HK-2 (cell line): ENCODE measurements around the gene ADORA2B.
"Not testable (repeated sequence)": the region's sequence is repeated elsewhere in the genome, so short reads cannot be mapped to it uniquely, and the experiment has no call there.

ENCODE experiments used
- DNase-seq: peaks from one replicate; pipeline ENCODE4 v3.0.0-alpha.2; 2018; ENCODE audit not compliant: unreplicated experiment

Gene ADORA2B

DNA sequence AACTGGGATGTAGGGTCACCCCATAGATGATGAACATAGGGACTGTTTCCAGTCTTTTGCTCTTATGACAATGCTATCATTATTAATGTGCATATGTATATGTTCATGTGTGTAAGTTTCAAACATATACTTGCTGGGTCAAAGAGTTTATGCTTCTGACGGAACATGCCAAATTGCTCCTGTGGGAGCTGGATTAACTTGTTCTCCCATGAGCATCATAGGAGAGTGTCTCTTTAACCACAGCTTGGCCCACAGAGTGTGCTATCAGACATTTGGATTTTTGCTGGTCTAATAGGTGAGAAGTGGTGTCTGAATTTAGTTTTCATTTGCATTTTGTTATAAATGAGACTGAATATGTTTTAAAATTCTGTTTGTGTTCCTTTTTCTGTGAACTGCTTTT is 22.3 kb upstream of the ADORA2B start:
- DNase-seq: no peak

DNA sequence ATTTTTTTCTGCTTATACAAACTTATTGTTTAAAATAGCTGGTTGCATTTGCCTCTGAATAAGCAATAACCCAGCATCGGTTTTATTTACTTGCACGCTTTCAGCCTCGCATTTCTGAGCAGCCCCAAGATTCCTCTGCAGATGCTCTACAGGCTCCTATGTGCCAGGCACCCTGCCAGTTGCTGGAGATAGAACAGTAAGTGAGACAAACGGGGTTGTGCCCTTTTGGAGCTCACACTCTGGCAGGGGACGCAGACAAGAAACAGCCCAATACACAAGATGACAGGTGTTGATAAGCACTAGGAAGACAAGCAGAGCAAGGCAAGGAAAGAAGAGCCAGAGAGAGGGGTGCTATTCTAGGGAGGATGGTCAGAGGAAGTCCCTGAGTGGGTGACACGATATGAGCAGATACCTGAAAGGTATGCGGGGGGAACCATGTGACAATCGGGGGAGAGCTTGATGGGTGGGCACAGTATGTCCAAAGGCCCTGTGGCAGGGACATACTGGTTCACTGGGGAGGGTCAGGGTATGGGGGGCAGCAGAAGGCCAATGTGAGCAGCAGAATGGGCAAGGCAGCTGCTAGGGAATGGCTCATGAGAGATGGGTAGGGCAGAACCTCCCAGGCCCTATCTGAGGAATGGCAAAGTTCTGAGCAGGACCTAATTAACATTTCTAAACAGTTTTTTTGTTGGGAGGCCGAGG is 18.7 kb upstream of the ADORA2B start:
- no peak for DNase-seq

DNA sequence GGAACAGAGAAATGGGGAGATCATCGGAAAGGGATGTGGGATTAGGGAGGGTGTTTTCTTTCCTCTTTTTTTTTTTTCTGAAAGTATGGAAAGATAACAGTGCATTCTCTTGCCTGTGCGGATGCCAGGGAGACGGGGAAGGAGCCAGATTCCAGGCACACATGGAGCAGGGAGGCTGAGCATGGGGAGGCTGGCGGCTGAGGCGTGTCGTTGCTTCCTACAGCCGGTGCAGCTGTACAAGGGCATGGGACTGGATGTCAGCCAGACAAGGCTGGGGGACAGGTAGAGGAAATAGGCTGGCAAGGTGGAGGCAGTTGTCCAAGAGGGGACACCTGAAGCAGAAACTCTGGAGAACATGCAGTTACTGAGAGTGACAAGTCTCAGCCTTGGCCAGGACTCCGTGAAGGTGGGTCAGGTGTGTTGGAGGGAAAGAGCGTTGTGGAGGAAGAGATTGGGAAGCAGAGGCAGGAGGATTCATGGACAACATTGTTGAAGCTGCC is 16.6 kb upstream of the ADORA2B start:
- DNase-seq: no peak

DNA sequence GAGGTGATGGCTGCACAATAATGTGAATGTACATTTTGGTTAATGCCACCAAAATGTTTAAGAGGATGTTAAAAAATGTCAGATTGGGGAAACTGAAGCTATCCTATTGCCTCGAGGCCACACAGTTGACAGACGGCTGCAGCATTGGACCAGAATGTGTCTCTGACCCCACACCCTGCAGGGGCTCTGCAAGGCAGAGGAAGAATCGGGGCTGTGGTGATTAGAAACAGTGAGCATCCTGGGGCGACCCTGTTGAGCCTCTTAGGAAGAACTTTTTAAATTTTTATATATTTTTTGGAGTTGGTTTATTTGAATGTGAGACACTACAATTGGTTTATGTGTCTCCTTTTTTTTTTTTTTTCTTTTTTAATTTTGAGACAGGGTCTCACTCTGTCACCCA is 15.0 kb upstream of the ADORA2B start:
- DNase-seq: no peak

DNA sequence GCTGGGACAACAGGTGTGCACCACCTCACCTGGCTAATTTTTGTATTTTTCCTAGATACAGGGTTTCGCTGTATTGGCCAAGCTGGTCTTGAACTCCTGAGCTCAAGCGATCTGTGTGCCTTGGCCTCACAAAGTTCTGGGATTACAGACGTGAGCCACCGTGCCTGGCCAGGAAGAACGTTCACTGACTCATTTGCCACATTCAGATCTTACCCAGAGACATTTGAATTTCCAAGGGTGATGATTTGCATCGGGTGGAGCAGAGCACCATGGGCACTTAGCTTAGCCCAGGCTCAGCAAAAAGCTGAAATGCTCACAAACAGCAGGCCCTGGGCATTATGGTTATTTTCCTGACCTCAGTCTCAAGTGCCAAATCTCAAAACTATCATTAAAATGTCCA is 14.5 kb upstream of the ADORA2B start:
- DNase-seq: no peak

DNA sequence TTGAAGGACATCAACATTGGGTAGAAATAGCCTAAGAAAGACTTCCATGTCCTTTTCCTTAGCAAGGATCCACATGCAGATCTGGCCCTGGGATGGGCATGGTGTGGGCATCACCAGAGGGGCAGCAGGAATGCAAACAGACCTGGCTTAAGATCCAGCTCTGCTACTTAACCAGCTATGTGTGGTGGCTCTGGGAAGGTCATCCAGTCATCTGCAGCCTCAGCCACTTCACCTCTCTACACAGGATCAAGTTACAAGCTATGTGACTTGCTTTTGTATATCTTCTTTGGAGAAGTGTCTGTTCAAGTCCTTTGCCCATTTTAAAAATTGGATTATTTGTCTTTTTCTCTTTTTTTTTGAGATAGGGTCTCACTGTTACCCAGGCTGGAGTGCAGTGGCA is 13.5 kb upstream of the ADORA2B start:
- DNase-seq: no peak

DNA sequence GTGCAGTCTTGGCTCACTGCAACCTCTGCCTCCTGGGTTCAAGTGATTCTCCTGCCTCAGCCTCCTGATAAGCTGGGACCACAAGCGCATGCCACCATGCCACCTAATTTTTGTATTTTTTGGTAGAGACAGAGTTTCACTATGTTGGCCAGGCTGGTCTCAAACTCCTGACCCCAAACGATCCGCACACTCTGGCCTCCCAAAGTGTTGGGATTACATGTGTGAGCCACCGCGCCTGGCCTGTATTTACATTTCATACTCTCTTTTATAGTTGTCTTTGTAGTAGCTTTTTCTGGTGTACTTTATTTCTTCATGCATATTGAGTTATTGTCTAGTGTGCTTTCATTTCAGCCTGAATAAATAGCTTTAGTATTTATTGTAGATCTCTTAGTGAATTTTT is 10.1 kb upstream of the ADORA2B start:
- DNase-seq: no peak

DNA sequence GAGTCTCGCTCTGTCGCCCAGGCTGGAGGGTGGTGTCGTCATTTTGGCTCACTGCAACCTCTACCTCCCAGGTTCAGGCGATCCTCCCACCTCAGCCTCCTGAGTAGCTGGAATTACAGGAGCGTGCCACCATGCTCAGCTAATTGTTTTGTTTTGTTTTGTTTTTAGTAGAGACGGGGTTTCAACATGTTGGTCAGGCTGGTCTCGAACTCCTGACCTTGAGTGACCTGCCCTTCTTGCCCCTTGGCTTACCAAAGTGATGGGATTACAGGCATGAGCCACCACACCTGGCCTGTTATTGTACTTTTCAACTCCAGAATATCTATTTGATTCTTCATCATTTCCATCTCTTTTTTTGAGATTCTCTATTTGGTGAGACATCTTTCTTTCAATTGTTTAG is 9.0 kb upstream of the ADORA2B start:
- DNase-seq: no peak

DNA sequence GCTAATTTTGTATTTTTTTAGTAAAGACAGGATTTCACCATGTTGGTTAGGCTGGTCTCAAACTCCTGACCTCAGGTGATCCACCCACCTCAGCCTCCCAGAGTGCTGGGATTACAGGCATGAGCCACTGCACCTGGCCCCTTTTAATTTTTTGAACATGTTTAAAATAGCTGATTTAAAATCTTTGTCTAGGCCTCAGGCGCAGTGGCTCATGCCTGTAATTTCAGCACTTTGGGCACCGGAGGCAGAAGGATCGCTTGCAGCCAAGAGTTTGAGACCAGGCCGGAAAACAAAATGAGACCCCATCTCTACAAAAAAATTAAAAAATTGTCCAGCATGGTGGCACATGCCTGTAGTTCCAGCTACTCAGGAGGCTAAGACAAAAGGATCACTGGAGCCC is 8.4 kb upstream of the ADORA2B start:
- not testable (repeated sequence) for DNase-seq

DNA sequence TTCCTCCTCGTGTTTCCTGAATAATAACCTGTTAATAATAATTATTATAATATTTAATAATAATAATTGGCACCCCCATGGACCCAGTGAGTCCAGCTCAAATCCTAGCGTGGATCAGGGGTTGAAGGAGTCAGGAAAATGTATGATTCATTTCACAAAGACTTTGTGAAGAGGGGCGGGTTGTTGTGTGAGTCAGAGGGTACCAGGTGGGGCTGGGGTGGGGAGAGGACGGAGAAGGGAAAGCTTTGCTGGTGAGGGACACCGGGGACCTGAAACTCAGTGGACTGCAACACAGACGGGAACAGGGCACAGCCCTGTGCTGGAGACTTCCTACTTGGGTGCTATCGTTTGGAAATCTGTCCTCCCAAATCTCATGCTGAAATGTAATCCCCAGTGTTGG is 3.1 kb upstream of the ADORA2B start:
- no peak for DNase-seq

DNA sequence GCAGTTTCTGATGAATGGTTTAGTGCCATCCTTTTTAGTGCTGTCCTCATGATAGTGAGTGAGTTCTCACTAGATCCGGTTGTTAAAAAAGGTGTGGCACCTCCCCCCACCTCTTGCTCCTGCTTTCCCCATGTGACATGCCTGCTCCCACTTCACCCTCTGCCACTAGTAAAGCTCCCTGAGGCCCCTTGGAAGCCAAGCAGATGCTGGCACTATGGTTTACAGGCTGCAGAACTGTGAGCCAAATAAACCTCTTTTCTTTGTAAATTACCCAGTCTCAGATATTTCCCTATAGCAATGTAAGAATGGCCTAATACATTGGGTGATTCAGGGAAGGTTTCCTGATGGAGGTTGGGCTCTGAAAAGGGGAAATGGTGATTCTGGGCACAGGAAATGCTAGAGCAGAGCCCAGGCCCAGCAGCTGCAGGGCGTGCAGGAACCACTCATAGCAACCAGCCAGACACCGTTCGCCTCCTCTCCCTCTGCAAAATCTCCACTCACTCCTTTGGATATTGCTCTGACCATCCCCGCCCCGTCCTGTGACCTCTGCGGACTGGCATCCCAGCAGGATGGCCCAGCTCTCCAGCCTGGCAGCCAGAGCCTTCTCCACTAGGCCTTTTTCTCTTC is 2.6 kb upstream of the ADORA2B start:
- no peak for DNase-seq

DNA sequence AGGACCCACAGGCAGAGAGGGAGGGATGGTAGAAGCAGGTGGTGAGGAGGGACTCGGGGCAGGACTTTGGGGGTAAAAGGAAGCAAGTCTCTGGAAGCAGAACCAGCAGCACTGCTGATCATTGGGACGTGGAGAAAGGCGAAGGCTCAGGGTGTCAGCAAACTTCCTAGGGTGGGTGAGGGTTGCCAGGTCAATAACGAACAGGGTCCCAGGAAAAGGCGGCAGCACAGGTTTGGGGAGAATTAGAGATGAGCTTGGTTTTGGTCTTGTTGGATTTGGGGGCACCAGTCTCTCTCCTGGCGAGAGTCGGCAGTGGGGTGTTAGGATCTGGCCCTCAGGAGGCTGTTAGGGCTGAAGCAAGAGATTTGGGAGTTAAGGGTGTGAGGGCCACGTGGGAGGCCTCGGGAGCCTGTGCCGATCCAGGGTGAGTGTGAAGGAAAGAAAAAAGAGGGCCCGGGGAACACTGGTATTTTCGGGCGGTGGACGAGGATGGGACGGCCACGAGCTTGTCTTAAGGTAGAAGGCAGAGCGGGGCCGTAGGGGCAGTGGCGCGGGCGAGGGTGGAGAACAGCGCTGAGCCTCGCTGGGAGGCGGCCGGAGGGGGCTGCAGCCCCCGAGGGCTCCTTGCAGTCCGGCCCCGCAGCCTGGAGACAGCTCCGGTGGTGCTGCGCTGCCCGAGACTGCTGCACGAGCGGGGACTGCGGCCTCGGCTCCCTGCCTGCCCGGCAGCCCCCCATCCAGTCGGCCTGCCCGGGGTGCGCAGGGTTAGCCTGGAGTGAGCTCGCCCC is 765 bp upstream of the ADORA2B start:
- DNase-seq: no peak

DNA sequence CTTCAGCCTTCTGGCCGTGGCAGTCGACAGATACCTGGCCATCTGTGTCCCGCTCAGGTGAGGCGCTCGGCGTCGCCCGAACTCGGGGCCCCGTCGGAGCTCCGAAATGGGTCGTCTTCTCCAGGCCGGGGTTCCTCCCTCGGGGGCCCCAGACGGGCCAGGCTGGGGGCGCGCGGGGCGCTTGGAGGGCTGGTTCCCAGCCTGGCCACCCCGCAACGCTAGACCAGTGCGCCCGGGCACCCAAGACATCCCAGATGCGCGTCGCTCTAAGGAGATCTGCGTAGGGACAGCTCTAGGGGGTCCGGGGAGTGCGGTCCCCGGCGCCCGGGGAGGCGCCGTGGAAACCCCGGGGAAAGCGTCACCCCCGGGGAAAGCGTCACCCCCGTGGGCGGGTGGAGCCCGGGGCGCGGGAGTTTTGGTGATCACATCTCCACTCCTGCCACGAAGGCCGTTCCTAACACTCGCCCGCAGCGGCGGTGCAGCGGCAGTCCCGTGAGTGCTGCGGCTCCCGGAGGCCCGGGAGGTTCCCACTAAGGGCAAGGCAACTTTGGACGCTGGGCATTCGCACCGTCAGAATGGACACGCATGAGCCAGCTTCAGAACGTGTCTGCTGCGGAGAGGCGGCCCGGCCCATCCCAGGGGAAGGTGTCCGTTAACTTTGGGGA is 729 bp downstream of the ADORA2B start:
- no peak for DNase-seq

DNA sequence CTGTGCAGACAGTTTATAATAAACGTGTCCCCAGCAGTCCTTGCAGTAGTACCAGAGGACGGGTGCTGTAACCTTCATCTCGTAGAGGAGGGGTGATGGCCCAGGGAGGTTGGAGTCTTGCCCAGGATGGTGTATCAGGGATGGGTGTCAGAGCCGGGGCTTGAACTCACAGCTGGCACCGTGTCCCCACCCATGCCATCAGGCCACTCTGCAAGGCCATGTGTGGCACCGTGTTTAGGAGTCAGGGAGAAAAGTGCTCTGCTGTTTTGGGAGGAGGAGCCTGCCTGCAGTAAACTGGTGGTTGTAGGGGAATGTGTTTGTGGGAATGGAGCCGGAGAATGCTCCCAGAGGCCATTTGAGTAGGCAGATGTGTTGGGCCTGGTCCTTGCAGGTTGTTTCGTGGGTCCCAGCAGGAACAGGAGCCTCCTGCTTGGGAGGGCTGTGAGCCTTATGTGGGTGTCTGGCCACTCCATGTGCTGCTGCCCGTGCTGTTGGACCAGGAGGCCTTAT is 1.7 kb downstream of the ADORA2B start:
- no peak for DNase-seq

DNA sequence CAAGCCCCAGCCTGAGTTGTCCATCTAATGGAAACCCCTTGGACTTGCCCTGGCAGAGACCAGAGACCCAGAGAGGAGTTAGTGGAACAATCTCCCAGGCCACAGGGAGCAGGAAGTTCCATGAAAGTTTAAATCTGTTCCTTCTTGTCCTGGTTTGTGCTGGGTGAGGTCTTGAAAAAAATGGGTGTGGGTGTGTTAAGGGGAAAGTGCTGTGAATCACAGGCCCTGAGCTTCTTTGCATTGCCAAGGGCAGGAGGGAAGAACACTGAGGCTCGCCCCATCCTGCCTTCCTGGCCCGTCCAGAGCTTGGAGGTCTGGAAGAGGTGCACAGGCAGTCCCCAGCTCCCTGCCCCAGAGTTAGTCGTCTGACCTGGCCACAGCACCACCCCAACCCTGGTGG is 2.3 kb downstream of the ADORA2B start:
- DNase-seq: no peak

DNA sequence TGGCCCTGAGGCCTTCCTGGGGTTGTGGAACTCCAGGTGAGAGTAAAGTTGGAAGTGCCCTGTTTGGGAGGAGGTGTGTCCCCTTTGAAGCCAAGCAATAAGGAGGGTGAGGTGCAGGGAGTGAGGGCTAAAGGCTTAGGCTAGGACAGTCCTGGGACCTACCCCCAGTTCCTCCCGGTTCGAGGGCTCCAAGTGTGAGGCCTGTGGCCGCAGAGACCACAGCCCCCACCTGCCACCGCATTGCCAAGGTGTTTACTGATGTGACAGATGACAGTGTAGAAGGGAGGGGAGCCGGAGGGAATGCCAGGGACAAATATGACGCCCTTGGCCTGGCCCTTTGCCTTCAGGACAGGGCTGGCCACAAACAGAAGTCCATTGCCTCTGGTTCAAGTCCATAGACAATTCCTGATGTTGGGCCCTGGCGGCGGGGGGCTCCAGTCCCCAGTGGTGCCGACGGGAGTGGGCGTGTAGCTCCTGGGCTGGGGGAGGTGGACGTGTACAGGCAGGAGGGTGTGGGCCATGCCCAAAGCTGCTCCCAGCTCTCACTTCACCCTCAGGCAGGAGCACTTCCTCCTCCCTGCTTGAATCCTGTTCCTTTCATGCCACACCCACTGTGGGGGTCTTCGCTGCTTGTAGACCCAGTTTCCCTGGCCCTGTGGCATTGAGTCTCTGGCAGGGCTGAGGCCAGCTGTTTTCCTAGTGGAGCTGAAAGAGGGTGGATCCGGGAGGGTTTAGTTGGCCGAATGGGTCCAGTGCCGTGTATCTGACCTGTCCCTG is 3.2 kb downstream of the ADORA2B start:
- no peak for DNase-seq

DNA sequence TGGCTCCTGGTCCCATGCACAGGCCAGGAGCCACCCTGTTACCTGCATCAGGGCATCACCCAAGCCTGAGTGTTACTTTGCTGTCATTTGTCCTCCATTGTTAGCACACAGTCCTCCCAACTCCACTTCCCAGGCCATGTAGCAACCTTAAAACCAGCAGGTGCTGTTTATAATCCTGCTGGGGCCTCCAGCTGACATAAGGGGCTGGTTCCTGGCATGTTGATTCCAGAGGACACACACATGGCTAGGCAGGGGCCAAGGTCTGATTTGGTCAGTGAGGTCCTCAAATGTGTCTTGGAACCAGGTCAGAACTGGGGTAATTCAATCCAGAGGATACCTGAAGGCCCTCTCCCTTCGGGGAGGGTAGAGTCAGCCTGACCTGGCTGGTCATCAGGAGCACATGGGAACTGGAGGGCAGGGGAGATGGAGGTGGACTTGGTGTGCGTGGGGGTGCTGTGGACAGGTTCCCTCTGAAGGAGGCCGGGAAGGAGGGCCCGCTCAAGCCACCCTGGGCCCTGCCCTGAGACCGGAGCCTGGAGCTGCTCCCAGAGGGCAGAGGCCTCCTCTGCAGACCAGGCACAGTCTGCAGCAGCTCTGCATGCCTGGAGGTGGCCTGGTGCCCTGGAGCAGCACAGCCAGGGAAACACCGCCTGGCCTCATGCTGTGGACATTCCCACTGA is 6.6 kb downstream of the ADORA2B start:
- no peak for DNase-seq

DNA sequence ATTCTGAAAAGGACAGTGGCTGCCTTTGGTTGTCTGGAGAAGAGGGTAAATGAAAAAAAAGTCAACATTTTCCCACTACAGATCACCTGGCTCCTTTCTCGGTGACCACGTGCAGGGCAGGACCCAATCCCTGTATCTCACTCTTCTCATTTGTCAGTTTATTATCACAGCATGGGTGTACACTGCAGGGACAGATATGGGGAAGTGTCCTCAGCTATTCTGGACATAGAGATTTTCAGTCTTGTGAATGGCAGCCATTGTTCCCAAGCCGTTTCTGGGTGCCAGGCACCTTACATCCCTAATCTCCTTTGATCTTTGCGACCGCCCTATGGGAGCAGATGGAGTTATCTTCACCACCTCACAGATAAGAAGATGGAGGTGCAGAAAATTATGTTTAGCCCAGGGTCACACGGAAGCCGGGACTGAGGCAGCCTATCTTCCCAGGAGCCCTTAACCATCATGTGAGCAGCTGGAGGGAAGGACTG is 7.2 kb downstream of the ADORA2B start:
- DNase-seq: no peak

DNA sequence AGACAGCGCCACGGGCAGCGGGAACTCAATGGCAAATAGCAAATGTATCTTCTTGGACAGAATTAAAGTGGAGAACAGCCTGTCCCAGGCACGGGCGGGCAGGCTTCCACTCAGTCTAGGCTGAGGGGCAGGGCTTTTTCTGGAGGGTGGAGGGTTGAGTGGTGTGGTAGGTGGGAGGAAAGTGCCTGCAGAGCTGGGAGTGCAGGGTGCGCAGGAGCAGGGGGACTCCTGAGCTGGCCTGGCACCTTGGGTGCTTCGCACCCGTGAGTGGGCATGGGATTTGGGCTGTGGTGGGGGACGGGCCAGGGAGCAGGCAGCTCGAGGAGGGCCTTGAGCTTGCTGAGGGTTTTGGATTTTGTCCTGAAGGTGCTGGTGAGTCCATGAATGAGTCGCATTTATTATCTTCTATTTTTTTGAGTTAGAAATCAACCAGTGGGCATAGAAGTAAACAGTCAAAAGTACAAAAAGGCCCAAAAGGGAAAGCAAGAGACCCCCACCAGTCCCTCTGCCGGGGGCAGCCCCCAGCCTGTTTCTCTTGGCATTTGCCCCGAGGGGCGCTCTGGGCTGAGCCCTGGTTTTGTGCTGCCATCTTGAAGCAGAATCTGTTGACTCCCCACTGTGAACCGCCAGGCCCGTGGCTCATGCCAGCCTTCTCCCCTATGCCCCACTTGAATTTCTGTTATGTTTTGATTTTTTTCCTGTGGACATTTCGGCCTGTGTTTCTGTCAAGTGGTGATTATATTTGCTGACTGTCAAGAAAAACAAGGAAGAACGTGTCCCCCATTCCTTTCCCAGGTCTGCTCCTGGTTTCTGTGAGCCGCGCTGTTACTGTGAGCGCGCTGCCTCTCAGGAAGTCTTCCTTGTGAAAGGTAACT is 8.2 kb downstream of the ADORA2B start:
- DNase-seq: no peak

DNA sequence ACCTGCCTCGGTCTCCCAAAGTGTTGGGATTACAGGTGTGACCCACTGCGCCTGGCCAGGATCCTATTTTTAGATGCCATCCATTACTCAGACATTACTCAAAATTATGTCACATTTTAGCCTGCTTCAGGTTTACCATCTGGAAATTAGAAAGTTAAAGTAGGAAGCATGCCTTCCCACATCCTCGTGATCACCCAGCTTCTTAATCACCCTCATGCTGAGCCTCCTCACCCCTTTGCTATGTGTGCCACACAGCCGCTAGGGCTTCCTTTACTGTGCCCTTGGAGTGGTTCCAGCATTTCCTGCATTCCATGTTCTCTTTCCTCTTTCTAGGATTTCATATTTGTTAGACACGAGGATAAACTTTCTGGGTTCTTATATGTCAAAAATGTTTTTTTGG is 9.3 kb downstream of the ADORA2B start:
- peak; percentile 74 for DNase-seq
